IMR-90 (cell line): ENCODE data around the gene MAGEA9.

Source experiments
- CEBPB ChIP-seq: IDR thresholded peaks from 2 replicates; pipeline ENCODE4 v1.6.1; 2012; ENCODE audit warnings: low read depth, low read length, improper control_type of control experiment
- CHD1 ChIP-seq: IDR thresholded peaks from 2 replicates; pipeline ENCODE4 v1.6.1; 2012; ENCODE audit warnings: low read depth, low read length, improper control_type of control experiment
- MXI1 ChIP-seq: IDR thresholded peaks from 2 replicates; pipeline ENCODE4 v1.6.1; 2012; ENCODE audit warnings: low read depth, mild to moderate bottlenecking, low read length, moderate library complexity, borderline replicate concordance
- NFE2L2 ChIP-seq: fragments of 150-350 bp; IDR thresholded peaks from 2 replicates; pipeline ENCODE4 v1.6.1; 2016; ENCODE audit warnings: low read depth, mild to moderate bottlenecking, low read length
- POLR2A ChIP-seq: IDR thresholded peaks from 2 replicates; pipeline ENCODE4 v1.6.1; 2012; ENCODE audit warnings: mild to moderate bottlenecking, low read depth, low read length
- RAD21 ChIP-seq: IDR thresholded peaks from 2 replicates; pipeline ENCODE4 v1.6.1; 2012; ENCODE audit warnings: low read length, improper control_type of control experiment
- RCOR1 ChIP-seq: IDR thresholded peaks from 2 replicates; pipeline ENCODE4 v1.6.1; 2012; ENCODE audit warnings: mild to moderate bottlenecking, low read length, improper control_type of control experiment; ENCODE audit not compliant: insufficient replicate concordance
- SMC3 ChIP-seq: fragments of 150-350 bp; IDR thresholded peaks from 2 replicates; pipeline ENCODE4 v1.6.1; 2016; ENCODE audit warnings: low read depth, mild to moderate bottlenecking, antibody characterized with exemption, low read length, moderate library complexity
- TF ChIP-seq, protein P1 (sequence below): conservative IDR thresholded peaks from 2 replicates; pipeline ENCODE4 v1.5.1; 2012; ENCODE audit warnings: mild to moderate bottlenecking, low read depth, low read length, improper control_type of control experiment

DNA sequence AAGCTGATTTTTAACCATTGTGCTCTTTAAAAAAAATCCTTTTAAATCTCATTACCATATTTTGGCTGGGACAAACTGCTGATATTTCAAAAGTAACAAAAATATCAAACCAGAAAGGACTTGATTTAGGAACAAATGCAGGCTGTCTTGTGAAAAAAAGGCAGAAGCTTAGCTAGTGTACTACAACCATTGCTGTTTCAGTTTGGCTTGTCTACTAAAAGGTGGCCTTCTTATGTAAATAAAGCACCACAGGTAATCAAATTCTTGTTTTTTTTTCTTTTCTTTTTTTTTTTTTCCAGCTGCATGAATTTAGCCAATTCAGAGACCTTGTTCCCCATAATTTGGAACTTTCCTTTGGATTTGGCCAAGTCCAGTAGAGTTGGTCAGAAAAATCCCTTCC is 55.4 kb downstream of the MAGEA9 start:
- TF ChIP-seq, protein P1, sequence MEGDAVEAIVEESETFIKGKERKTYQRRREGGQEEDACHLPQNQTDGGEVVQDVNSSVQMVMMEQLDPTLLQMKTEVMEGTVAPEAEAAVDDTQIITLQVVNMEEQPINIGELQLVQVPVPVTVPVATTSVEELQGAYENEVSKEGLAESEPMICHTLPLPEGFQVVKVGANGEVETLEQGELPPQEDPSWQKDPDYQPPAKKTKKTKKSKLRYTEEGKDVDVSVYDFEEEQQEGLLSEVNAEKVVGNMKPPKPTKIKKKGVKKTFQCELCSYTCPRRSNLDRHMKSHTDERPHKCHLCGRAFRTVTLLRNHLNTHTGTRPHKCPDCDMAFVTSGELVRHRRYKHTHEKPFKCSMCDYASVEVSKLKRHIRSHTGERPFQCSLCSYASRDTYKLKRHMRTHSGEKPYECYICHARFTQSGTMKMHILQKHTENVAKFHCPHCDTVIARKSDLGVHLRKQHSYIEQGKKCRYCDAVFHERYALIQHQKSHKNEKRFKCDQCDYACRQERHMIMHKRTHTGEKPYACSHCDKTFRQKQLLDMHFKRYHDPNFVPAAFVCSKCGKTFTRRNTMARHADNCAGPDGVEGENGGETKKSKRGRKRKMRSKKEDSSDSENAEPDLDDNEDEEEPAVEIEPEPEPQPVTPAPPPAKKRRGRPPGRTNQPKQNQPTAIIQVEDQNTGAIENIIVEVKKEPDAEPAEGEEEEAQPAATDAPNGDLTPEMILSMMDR: no peak
- TF ChIP-seq RCOR1 (no peak), POLR2A (no peak), CHD1 (no peak), RAD21 (no peak), CEBPB (no peak), NFE2L2 (no peak), SMC3 (no peak), MXI1 (no peak)
